ENCODE results near the gene PLAAT1. TPM values are rescaled to one million over a fixed set of nuclear protein-coding genes. Genes with fewer than 3 reads are reported as not detected.

PLAAT1 gene
- total RNA-seq, 1 experiment from 2014 or later: not detected

DNA sequence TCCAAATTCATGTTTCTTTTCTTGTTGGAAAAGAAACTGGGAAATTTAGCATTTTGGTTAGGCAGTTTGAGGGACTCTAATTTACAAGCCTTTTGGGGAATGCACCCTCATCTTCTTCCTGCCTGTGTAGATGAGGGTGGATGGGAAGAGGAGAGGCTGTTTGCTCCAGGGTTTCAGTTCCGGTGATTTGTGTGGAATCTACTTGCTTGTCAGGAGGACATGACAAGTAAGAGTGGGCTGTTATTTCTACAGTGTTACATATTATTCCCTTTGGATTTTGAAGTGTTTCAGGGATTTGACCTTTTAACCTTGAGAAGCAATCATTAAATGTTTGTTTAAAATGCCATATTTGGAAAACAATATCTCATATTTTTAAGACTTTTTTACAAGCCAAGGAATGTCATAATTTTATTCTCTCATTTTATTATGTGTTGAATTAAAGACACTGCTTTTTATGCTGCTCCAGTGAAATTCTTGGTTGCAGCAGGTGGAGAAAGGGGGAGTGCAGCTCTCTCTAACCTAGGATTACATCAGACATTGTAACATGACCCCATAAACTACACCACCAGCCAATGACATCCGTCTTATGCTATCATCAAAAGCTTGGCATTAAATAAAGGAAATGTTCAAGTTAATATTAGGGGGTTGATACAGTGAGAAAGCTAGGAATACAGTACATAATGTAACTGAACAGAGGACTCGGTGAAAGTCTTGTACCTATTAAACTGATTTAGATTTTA, 30.2 kb downstream of the PLAAT1 start:
- H3K9me2 ChIP-seq (ENCODE audit: insufficient read depth): no peaks in the 10 kb centered on the region
- no peak overlapping the region for H3K4me2 ChIP-seq (ENCODE audit: low read length)
- H3K27ac ChIP-seq (ENCODE audit: low read depth, low read length): no peak overlapping the region
- no peak overlapping the region for H2AFZ ChIP-seq (ENCODE audit: low read depth, low read length, poor library complexity, severe bottlenecking)
- ChIA-PET RAD21 (ENCODE audit: low non-redundant PET in 1 of 2, low total read pairs in 2 of 2, uncharacterized antibody in 2 of 2, unreplicated experiment in 2 of 2) (no interaction called here), POLR2A (no interaction called here), CTCF (no interaction called here)
- TF ChIP-seq SP1 (IDR thresholded peaks at IDR 0.05; ENCODE audit: low read depth): no peak
- TF ChIP-seq CBX3 (IDR thresholded peaks at IDR 0.05; ENCODE audit: low read depth): no peak
- TF ChIP-seq ZNF274 (IDR thresholded peaks at IDR 0.05; ENCODE audit: low read depth, low read length): no peak
- no peak for TF ChIP-seq TCF7L2 (IDR thresholded peaks at IDR 0.05; ENCODE audit: borderline replicate concordance, extremely low read depth, insufficient read depth, insufficient read length)
- no peak for TF ChIP-seq POLR2A (IDR thresholded peaks at IDR 0.05; ENCODE audit: borderline replicate concordance, extremely low read depth, insufficient read depth, insufficient read length)
- TF ChIP-seq JUND (IDR thresholded peaks at IDR 0.05): no peak
- no peaks in the 10 kb centered on the region for H3K79me2 ChIP-seq (ENCODE audit: insufficient read depth, low read length)
- no TSS peak for BruUV-seq (replicated peaks)
- no peak overlapping the region for H3K9ac ChIP-seq (ENCODE audit: low read length)
- H3K4me3 ChIP-seq (replicated peaks in 1 of 2; ENCODE audit: low read depth in 1 of 2, low read length in 2 of 2): no peak overlapping the region
- H3K4me1 ChIP-seq (ENCODE audit: control insufficient read depth in 1 of 2, insufficient read depth in 2 of 2, low read length in 2 of 2): no peaks in the 10 kb centered on the region
- H3K9me3 ChIP-seq (ENCODE audit: control insufficient read depth in 1 of 2, insufficient read depth in 1 of 2, low read depth in 1 of 2, low read length in 2 of 2): no peaks in the 10 kb centered on the region
- no peaks in the 10 kb centered on the region for H4K20me1 ChIP-seq (ENCODE audit: insufficient read depth)
- ATAC-seq (no peak), DNase-seq (ENCODE audit: low read depth, low spot score) (no peak)
- intact Hi-C loops (cut with micrococcal nuclease): no loop called here
- H3K27me3 ChIP-seq (ENCODE audit: insufficient read depth, low read length): peaks cover 10% of the 10 kb centered on the region; the same call in 1 of the 2 replicates
- H3K36me3 ChIP-seq (ENCODE audit: control insufficient read depth in 1 of 2, insufficient read depth in 2 of 2, low read length in 2 of 2): no peaks in the 10 kb centered on the region

DNA sequence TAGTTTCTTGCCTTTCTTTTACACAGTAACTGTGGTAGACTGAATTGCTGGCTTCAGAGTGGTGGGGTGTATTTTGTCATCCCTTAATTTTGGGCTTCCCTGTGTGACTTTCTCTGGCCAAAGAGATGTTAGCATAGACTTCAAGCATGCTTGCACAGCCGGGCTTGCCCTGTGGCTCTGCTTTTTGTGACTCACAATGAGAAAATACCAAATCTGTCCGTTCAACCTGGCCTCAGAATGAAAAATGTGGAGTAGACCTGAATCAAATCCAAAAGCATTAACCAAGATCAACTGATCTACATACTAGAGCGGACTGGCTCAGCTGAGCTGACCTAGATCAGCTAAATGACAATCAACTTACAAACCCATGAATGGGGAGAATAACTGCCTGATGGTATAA, 51.4 kb downstream of the PLAAT1 start:
- ChIA-PET CTCF (no interaction called here), POLR2A (no interaction called here), RAD21 (ENCODE audit: low non-redundant PET in 1 of 2, low total read pairs in 2 of 2, uncharacterized antibody in 2 of 2, unreplicated experiment in 2 of 2) (no interaction called here)
- Histone ChIP-seq H2AFZ (ENCODE audit: low read depth, low read length, poor library complexity, severe bottlenecking) (no peak overlapping the region), H3K27ac (ENCODE audit: low read depth, low read length) (no peak overlapping the region), H3K36me3 (ENCODE audit: control insufficient read depth in 1 of 2, insufficient read depth in 2 of 2, low read length in 2 of 2) (no peaks in the 10 kb centered on the region), H3K4me3 (replicated peaks in 1 of 2; ENCODE audit: low read depth in 1 of 2, low read length in 2 of 2) (no peak overlapping the region), H3K79me2 (ENCODE audit: insufficient read depth, low read length) (no peaks in the 10 kb centered on the region), H3K9me2 (ENCODE audit: insufficient read depth) (no peaks in the 10 kb centered on the region), H4K20me1 (ENCODE audit: insufficient read depth) (no peaks in the 10 kb centered on the region), H3K4me2 (ENCODE audit: low read length) (no peak overlapping the region), H3K27me3 (ENCODE audit: insufficient read depth, low read length) (peaks cover 9% of the 10 kb centered on the region; the same call in 1 of the 2 replicates), H3K4me1 (ENCODE audit: control insufficient read depth in 1 of 2, insufficient read depth in 2 of 2, low read length in 2 of 2) (no peaks in the 10 kb centered on the region), H3K9ac (ENCODE audit: low read length) (no peak overlapping the region), H3K9me3 (ENCODE audit: control insufficient read depth in 1 of 2, insufficient read depth in 1 of 2, low read depth in 1 of 2, low read length in 2 of 2) (0 out of 4 replicates have a peak, but pooled peaks cover 0 to 3% of the 10 kb centered on the region in 2 experiments)
- DNase-seq (ENCODE audit: low read depth, low spot score): no peak
- intact Hi-C loops (cut with micrococcal nuclease): no loop called here
- ATAC-seq: no peak
- no TSS peak for BruUV-seq (replicated peaks)
- TF ChIP-seq, protein P1, sequence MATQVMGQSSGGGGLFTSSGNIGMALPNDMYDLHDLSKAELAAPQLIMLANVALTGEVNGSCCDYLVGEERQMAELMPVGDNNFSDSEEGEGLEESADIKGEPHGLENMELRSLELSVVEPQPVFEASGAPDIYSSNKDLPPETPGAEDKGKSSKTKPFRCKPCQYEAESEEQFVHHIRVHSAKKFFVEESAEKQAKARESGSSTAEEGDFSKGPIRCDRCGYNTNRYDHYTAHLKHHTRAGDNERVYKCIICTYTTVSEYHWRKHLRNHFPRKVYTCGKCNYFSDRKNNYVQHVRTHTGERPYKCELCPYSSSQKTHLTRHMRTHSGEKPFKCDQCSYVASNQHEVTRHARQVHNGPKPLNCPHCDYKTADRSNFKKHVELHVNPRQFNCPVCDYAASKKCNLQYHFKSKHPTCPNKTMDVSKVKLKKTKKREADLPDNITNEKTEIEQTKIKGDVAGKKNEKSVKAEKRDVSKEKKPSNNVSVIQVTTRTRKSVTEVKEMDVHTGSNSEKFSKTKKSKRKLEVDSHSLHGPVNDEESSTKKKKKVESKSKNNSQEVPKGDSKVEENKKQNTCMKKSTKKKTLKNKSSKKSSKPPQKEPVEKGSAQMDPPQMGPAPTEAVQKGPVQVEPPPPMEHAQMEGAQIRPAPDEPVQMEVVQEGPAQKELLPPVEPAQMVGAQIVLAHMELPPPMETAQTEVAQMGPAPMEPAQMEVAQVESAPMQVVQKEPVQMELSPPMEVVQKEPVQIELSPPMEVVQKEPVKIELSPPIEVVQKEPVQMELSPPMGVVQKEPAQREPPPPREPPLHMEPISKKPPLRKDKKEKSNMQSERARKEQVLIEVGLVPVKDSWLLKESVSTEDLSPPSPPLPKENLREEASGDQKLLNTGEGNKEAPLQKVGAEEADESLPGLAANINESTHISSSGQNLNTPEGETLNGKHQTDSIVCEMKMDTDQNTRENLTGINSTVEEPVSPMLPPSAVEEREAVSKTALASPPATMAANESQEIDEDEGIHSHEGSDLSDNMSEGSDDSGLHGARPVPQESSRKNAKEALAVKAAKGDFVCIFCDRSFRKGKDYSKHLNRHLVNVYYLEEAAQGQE (IDR thresholded peaks at IDR 0.05; ENCODE audit: low read depth): no peak
- TF ChIP-seq, protein P2, sequence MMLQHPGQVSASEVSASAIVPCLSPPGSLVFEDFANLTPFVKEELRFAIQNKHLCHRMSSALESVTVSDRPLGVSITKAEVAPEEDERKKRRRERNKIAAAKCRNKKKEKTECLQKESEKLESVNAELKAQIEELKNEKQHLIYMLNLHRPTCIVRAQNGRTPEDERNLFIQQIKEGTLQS (IDR thresholded peaks at IDR 0.05): no peak
- TF ChIP-seq, protein P3, sequence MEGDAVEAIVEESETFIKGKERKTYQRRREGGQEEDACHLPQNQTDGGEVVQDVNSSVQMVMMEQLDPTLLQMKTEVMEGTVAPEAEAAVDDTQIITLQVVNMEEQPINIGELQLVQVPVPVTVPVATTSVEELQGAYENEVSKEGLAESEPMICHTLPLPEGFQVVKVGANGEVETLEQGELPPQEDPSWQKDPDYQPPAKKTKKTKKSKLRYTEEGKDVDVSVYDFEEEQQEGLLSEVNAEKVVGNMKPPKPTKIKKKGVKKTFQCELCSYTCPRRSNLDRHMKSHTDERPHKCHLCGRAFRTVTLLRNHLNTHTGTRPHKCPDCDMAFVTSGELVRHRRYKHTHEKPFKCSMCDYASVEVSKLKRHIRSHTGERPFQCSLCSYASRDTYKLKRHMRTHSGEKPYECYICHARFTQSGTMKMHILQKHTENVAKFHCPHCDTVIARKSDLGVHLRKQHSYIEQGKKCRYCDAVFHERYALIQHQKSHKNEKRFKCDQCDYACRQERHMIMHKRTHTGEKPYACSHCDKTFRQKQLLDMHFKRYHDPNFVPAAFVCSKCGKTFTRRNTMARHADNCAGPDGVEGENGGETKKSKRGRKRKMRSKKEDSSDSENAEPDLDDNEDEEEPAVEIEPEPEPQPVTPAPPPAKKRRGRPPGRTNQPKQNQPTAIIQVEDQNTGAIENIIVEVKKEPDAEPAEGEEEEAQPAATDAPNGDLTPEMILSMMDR (IDR thresholded peaks at IDR 0.05 in 2 of 3, conservative IDR thresholded peaks at IDR 0.05 in 1 of 3; ENCODE audit: borderline replicate concordance in 1 of 3, insufficient read depth in 1 of 3, low read depth in 2 of 3, low read length in 2 of 3): no peak
